ENCODE measurements around the gene LDAF1.
"Not testable (repeated sequence)": the region's sequence is repeated elsewhere in the genome, so short reads cannot be mapped to it uniquely, and the experiment has no call there.

LDAF1 gene

DNA sequence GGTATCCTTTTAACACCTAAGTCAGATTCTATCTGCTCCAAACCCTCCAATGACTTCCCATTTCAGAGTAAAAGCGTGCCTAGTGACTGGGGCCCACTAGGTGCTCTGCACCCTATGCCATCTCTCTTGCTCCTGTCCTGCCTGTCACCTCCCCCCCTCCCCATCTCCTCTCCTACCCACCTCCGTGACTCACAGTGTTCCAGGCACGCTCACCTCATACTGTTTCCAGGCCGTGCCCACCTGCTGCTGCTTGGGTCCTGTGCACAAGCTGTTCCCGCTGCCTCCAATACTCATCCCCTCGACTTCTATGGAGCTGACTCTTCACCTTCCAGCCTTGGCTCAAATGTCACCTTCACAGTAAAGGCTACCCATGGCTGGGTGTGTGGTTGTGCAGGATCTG lies 29.5 kb upstream of the LDAF1 start:
- no peak for DNase-seq (ENCODE audit: extremely low read depth, low read depth)
- TF ChIP-seq, protein P1, sequence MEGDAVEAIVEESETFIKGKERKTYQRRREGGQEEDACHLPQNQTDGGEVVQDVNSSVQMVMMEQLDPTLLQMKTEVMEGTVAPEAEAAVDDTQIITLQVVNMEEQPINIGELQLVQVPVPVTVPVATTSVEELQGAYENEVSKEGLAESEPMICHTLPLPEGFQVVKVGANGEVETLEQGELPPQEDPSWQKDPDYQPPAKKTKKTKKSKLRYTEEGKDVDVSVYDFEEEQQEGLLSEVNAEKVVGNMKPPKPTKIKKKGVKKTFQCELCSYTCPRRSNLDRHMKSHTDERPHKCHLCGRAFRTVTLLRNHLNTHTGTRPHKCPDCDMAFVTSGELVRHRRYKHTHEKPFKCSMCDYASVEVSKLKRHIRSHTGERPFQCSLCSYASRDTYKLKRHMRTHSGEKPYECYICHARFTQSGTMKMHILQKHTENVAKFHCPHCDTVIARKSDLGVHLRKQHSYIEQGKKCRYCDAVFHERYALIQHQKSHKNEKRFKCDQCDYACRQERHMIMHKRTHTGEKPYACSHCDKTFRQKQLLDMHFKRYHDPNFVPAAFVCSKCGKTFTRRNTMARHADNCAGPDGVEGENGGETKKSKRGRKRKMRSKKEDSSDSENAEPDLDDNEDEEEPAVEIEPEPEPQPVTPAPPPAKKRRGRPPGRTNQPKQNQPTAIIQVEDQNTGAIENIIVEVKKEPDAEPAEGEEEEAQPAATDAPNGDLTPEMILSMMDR (IDR thresholded peaks at IDR 0.05; ENCODE audit: low read depth, low read length): no peak

DNA sequence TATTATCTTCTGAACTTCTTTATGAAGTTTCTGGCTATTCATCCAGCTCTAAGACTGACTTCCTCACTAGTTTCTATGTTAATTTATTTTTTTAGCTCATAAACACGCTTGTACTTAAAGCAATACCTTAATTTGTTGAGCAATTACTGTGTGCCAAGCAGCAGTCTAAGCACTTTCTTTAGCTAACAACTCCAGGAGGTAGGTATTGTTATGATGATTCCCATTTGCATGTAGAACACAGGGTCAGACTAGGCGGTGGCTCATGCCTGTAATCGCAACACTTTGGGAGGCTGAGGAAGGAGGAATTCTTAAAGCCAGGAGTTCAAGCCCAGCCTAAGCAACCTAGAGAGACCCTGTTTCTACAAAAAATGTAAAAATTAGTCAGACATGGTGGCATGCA lies 27.7 kb upstream of the LDAF1 start:
- no peak for DNase-seq (ENCODE audit: extremely low read depth, low read depth)
- TF ChIP-seq, protein P1 (IDR thresholded peaks at IDR 0.05; ENCODE audit: low read depth, low read length): no peak

DNA sequence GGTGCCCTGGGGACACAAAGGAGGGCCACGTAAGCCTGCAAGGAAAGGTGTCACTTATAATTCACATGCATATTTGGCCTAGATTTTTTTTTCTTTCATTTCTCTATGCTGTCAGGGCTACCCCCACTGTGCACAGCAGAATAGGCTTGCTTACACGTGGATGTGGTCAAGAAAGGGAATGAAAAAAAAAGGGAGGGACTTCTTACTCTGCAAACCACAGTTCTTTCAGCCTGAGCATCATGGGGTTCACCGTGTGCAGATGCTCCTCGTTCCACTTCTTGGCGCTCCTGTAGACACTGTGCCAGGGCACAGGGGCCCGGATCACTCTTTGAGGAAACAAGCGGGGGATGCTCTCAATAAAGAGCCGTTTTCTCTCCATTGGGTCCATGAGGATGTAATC lies 24.4 kb upstream of the LDAF1 start:
- DNase-seq (ENCODE audit: extremely low read depth, low read depth): no peak
- TF ChIP-seq, protein P1 (IDR thresholded peaks at IDR 0.05; ENCODE audit: low read depth, low read length): no peak

DNA sequence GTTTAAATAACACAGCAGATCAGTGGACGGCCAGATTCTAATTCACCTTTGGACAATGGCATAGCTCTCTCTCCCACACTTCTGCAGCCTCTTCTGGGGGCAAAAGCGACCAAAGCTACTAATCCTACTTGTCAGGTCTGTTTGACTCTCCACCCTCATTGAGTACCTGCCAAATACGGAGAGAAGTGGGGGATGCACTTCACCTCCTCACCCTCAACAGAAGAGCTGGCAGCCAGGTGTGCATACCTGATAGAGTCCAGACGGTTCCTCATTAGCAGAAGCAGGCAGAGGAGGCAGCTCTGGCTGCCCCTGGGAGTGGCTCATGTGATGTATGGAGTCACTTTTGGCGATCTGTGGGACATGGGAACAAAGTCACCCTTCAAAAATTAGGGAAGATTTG lies 12.7 kb upstream of the LDAF1 start:
- DNase-seq (ENCODE audit: extremely low read depth, low read depth): no peak
- TF ChIP-seq, protein P1 (IDR thresholded peaks at IDR 0.05; ENCODE audit: low read depth, low read length): no peak

DNA sequence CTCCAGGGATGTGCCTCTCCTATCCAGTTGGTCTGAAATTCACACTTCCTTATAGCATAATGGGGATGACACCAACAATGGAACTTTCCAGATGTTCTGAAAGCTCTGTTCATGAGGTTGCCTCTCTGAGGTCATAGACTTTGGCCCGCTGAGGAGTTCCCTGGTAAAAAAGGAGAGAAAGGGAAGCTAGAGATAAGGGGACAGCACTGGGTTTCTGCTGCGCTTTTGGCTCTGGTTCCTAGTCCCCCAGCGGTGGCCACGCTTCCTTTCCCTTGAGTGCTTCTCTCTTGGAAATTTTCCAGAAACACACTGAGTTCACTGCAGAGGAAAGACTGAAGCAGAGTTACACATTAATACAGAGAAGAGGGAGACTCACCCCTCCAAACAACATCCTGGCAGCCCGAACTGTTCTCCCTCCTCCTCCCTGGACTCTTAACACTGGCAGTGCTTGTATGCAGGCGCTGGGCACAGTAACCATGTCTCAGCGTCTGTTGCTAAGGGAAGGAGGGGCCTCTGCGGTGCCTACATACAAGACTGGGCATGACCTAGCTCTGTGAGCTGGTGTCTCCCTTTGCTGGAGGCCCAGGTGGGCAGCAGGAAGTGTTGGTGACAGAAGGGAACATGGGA lies 8.0 kb upstream of the LDAF1 start, which contains the start of gene DNAH3:
TSS of gene DNAH3 (minus strand) at position 472 of the 627 bp plus-strand sequence. CDS start 527 bp downstream, outside the sequence.
- TF ChIP-seq, protein P1 (IDR thresholded peaks at IDR 0.05; ENCODE audit: low read depth, low read length): no peak
- DNase-seq (ENCODE audit: extremely low read depth, low read depth): no peak

DNA sequence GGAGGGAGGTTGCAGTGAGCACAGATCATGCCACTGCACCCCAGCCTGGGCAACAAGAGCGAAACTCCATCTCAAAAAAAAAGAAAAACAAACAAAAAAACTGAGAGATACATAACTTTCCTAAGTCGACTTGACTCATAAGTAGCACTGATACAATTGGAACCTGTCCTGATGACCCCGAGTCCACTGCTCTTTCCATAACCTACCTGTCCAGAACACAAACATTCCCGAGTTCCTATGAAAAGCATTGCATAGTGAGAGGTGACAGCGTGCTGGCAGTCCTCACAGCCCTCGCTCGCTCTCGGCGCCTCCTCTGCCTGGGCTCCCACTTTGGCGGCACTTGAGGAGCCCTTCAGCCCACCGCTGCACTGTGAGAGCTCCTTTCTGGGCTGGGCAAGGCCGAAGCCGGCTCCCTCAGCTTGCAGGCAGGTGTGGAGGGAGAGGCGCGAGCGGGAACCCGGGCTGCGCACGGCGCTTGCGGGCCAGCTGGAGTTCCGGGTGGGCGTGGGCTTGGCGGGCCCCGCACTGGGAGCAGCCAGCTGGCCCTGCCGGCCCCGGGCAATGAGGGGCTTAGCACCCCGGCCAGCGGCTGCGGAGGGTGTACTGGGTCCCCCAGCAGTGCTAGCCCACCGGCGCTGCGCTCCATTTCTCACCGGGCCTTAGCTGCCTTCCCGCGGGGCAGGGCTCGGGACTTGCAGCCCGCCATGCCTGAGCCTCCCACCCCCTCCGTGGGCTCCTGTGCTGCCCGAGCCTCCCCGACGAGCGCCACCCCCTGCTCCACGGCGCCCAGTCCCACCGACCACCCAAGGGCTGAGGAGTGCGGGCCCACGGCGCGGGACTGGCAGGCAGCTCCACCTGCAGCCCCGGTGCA lies 6.1 kb upstream of the LDAF1 start:
- DNase-seq (ENCODE audit: extremely low read depth, low read depth): not testable (repeated sequence)

DNA sequence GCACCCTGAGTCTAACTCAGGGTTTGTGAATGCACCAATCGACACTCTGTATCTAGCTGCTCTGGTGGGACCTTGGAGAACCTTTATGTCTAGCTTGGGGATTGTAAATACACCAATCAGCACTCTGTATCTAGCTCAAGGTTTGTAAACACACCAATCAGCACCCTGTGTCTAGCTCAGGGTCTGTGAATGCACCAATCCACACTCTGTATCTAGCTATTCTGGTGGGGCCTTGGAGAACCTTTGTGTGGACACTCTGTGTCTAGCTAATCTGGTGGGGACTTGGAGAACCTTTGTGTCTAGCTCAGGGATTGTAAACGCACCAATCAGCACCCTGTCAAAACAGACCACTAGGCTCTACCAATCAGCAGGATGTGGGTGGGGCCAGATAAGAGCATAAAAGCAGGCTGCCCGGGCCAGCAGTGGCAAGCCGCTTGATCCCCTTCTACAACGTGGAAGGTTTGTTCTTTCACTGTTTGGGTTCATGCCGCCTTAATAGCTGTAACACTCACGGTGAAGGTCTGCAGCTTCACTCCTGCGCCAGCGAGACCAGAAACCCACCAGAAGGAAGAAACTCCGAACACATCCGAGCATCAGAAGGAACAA lies 5.2 kb upstream of the LDAF1 start:
- DNase-seq (ENCODE audit: extremely low read depth, low read depth): not testable (repeated sequence)

DNA sequence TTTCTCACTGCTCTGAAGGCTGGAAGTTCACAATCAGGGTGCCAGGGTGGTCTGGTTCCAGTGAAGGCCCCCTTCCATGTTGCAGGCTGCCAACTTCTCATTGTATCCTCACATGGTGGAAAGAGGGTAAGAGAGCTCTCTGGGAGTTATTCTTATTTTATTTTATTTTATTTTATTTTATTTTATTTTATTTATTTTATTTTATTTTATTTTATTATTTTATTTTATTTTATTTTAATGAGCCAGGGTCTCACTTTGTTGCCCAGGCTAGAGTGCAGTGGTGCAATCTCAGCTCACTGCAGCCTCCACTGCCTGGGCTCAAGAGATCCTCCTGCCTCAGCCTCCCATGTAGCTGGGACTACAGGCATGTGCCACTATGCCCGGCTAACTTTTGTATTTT lies 2.5 kb upstream of the LDAF1 start:
- DNase-seq (ENCODE audit: extremely low read depth, low read depth): not testable (repeated sequence)
